H9 (cell line): ENCODE data around the gene POLD3. TPM values are rescaled to one million over a fixed set of nuclear protein-coding genes. Genes with fewer than 3 reads are reported as not detected.

ENCODE experiments used
- DNase-seq: peaks from one replicate; pipeline ENCODE4 v3.0.0-alpha.2; 2017
- H2AFZ ChIP-seq: one replicate; pipeline ENCODE4 v1.6.1; 2013; ENCODE audit warnings: mild to moderate bottlenecking, low read length, control low read depth, moderate library complexity
- H2AK5ac ChIP-seq: 2 replicates; pipeline ENCODE4 v1.6.1; 2013; ENCODE audit warnings: low read length, control low read depth, mixed read lengths; ENCODE audit not compliant: insufficient read length
- H2BK120ac ChIP-seq: one replicate; pipeline ENCODE4 v1.6.1; 2013; ENCODE audit warnings: low read depth, mild to moderate bottlenecking, low read length, control low read depth, inconsistent platforms; ENCODE audit not compliant: poor library complexity, severe bottlenecking
- H2BK12ac ChIP-seq: 2 replicates; pipeline ENCODE4 v1.6.1; 2013; ENCODE audit warnings: low read length, control low read depth, mixed read lengths, low read depth; ENCODE audit not compliant: insufficient read length
- H2BK15ac ChIP-seq: 2 replicates; pipeline ENCODE4 v1.6.1; 2013; ENCODE audit warnings: low read depth, low read length, control low read depth
- H2BK20ac ChIP-seq: one replicate; pipeline ENCODE4 v1.6.1; 2013; ENCODE audit warnings: low read depth, mild to moderate bottlenecking, low read length, control low read depth, inconsistent platforms; ENCODE audit not compliant: poor library complexity, severe bottlenecking
- H2BK5ac ChIP-seq: 2 replicates; pipeline ENCODE4 v1.6.1; 2013; ENCODE audit warnings: low read length, control low read depth, mixed read lengths; ENCODE audit not compliant: insufficient read length
- H3K14ac ChIP-seq: 2 replicates; pipeline ENCODE4 v1.6.1; 2013; ENCODE audit warnings: low read length, control low read depth; ENCODE audit not compliant: insufficient read depth
- H3K18ac ChIP-seq: 2 replicates; pipeline ENCODE4 v1.6.1; 2013; ENCODE audit warnings: low read depth, mild to moderate bottlenecking, mixed read lengths, low read length, control low read depth; ENCODE audit not compliant: insufficient read length
- H3K23ac ChIP-seq: 2 replicates; pipeline ENCODE4 v1.6.1; 2013; ENCODE audit warnings: low read length, control low read depth, mixed read lengths, low read depth; ENCODE audit not compliant: insufficient read length
- H3K23me2 ChIP-seq: 2 replicates; pipeline ENCODE4 v1.6.1; 2013; ENCODE audit warnings: low read depth, mild to moderate bottlenecking, mixed read lengths, low read length, control low read depth; ENCODE audit not compliant: insufficient read length, poor library complexity, severe bottlenecking
- H3K27ac ChIP-seq: 2 replicates; pipeline ENCODE4 v1.5.1; 2013; ENCODE audit warnings: low read length, control low read depth, mixed read lengths, low read depth; ENCODE audit not compliant: insufficient read length
- H3K27me3 ChIP-seq: 2 replicates; pipeline ENCODE4 v1.6.1; 2013; ENCODE audit warnings: low read length, control low read depth, inconsistent platforms; ENCODE audit not compliant: insufficient read depth
- H3K4ac ChIP-seq: 2 replicates; pipeline ENCODE4 v1.6.1; 2013; ENCODE audit warnings: low read depth, mild to moderate bottlenecking, control low read depth, inconsistent platforms, low read length, moderate library complexity
- H3K4me1 ChIP-seq: 2 replicates; pipeline ENCODE4 v1.6.1; 2013; ENCODE audit warnings: low read length, control low read depth, inconsistent platforms; ENCODE audit not compliant: insufficient read depth
- H3K4me2 ChIP-seq: 2 replicates; pipeline ENCODE4 v1.6.1; 2013; ENCODE audit warnings: low read length, control low read depth, mixed read lengths; ENCODE audit not compliant: insufficient read length, insufficient read depth
- H3K56ac ChIP-seq: 2 replicates; pipeline ENCODE4 v1.6.1; 2013; ENCODE audit warnings: low read depth, mild to moderate bottlenecking, mixed read lengths, low read length, control low read depth; ENCODE audit not compliant: insufficient read length
- H3K79me1 ChIP-seq: 2 replicates; pipeline ENCODE4 v1.6.1; 2013; ENCODE audit warnings: low read depth, mild to moderate bottlenecking, moderate library complexity, low read length, control low read depth, inconsistent platforms; ENCODE audit not compliant: insufficient read depth, poor library complexity, severe bottlenecking
- H3K79me2 ChIP-seq: 2 replicates; pipeline ENCODE4 v1.6.1; 2013; ENCODE audit warnings: low read length, control low read depth, inconsistent platforms; ENCODE audit not compliant: insufficient read depth
- H3K9ac ChIP-seq: 2 replicates; pipeline ENCODE4 v1.6.1; 2013; ENCODE audit warnings: low read length, control low read depth, mixed read lengths; ENCODE audit not compliant: insufficient read length; ENCODE audit errors: extremely low read depth
- H3K9me3 ChIP-seq: one replicate; pipeline ENCODE4 v1.6.1; 2013; ENCODE audit warnings: low read depth, low read length, inconsistent platforms; ENCODE audit not compliant: control insufficient read depth
- H3T11ph ChIP-seq: one replicate; pipeline ENCODE4 v1.6.1; 2013; ENCODE audit warnings: mild to moderate bottlenecking, low read length, control low read depth, inconsistent platforms
- H4K20me1 ChIP-seq: one replicate; pipeline ENCODE4 v1.6.1; 2013; ENCODE audit not compliant: control insufficient read depth, insufficient read length, insufficient read depth
- H4K5ac ChIP-seq: 2 replicates; pipeline ENCODE4 v1.6.1; 2013; ENCODE audit warnings: low read depth, mild to moderate bottlenecking, mixed read lengths, low read length, control low read depth; ENCODE audit not compliant: insufficient read length
- H4K8ac ChIP-seq: replicated peaks from 2 replicates; pipeline ENCODE4 v1.6.1; 2013; ENCODE audit warnings: low read length, control low read depth, mixed read lengths, low read depth; ENCODE audit not compliant: insufficient read length
- H4K91ac ChIP-seq: 2 replicates; pipeline ENCODE4 v1.6.1; 2013; ENCODE audit warnings: low read depth, mild to moderate bottlenecking, moderate library complexity, mixed read lengths, low read length, control low read depth; ENCODE audit not compliant: insufficient read length
- H3K27ac Mint-ChIP-seq, 3 experiments: 2 replicates in 2 of 3; 3 replicates in 1 of 3; pipeline ENCODE4 v1.8.0; 2020 to 2021; ENCODE audit warnings: mixed read lengths in 3 of 3, mild to moderate bottlenecking in 1 of 3, moderate library complexity in 1 of 3
- H3K27me3 Mint-ChIP-seq: 2 replicates; pipeline ENCODE4 v1.8.0; 2021; ENCODE audit warnings: low read depth, mild to moderate bottlenecking, moderate library complexity, mixed read lengths
- H3K36me3 Mint-ChIP-seq, 3 experiments: 2 replicates in 2 of 3; 3 replicates in 1 of 3; pipeline ENCODE4 v1.8.0; 2020 to 2021; ENCODE audit warnings: low read depth in 3 of 3, mixed read lengths in 3 of 3; ENCODE audit not compliant: insufficient read depth in 1 of 3
- H3K4me1 Mint-ChIP-seq, 2 experiments: 2 replicates each; pipeline ENCODE4 v1.8.0; 2020; ENCODE audit warnings: mixed read lengths in 2 of 2
- H3K4me3 Mint-ChIP-seq, 2 experiments: 2 replicates in 1 of 2; 3 replicates in 1 of 2; pipeline ENCODE4 v1.8.0; 2020 to 2021; ENCODE audit warnings: mild to moderate bottlenecking in 2 of 2, mixed read lengths in 2 of 2, moderate library complexity in 1 of 2
- H3K9me3 Mint-ChIP-seq, 2 experiments: 2 replicates in 1 of 2; 3 replicates in 1 of 2; pipeline ENCODE4 v1.8.0; 2020; ENCODE audit warnings: mild to moderate bottlenecking in 2 of 2, mixed read lengths in 2 of 2, moderate library complexity in 1 of 2
- CTCF ChIP-seq: fragments of 200-600 bp; sonication (generic); conservative IDR thresholded peaks from 3 replicates; pipeline ENCODE4 v1.8.0; 2021; ENCODE audit warnings: antibody characterized with exemption, mild to moderate bottlenecking
- whole genome bisulfite sequencing: extraction: QIAGEN DNeasy Blood & Tissue Kit; methylation state at CpG from one replicate; pipeline ENCODE4 v1.1.7; 2013; ENCODE audit warnings: missing lambda C conversion rate, low lambda C conversion rate, mixed read lengths; ENCODE audit not compliant: insufficient read length; ENCODE audit errors: extremely low coverage; 5-methylcytosine and 5-hydroxymethylcytosine counted together
- total RNA-seq: library from RNA; stranded (reverse); gene quantifications from 2 replicates; pipeline ENCODE4 v1.2.1, GENCODE V29; 2021

The POLD3 gene
- total RNA-seq, 1 experiment from 2014 or later = 34.1 TPM

GRCh38 chr11:74648894-74649293, 56.5 kb downstream of the POLD3 start:
- Histone ChIP-seq H3K56ac (no peak overlapping the region), H2BK20ac (no peak overlapping the region), H3K79me1 (no peaks in the 10 kb centered on the region), H3K9me3 (no peaks in the 10 kb centered on the region), H3K4ac (no peak overlapping the region), H4K91ac (no peak overlapping the region), H2AFZ (no peak overlapping the region), H3K23ac (no peak overlapping the region), H3K79me2 (no peaks in the 10 kb centered on the region), H2BK12ac (no peak overlapping the region), H3K27me3 (no peaks in the 10 kb centered on the region), H4K5ac (no peak overlapping the region), H3K4me1 (no peaks in the 10 kb centered on the region), H3K9ac (no peak overlapping the region), H4K20me1 (no peaks in the 10 kb centered on the region), H3K18ac (no peak overlapping the region), H2AK5ac (no peak overlapping the region), H2BK5ac (no peak overlapping the region), H4K8ac (no peak overlapping the region), H2BK120ac (no peak overlapping the region), H3K4me2 (no peak overlapping the region), H3K14ac (no peak overlapping the region), H2BK15ac (no peak overlapping the region), H3K23me2 (no peaks in the 10 kb centered on the region), H3T11ph (no peak overlapping the region), H3K27ac (no peak overlapping the region)
- H3K4me1 Mint-ChIP-seq = peaks cover 8% of the 10 kb centered on the region in 2 experiments
- peaks cover 0 to 4% of the 10 kb centered on the region in 2 experiments; a peak in 2 of 5 replicates for H3K9me3 Mint-ChIP-seq
- no peak overlapping the region; a peak in 2 of 7 replicates for H3K27ac Mint-ChIP-seq
- TF ChIP-seq CTCF = no peak
- no peak overlapping the region for H3K4me3 Mint-ChIP-seq
- WGBS = 100% methylated on average over 1 of the region's 4 CpGs
- no peak for DNase-seq
- peaks cover 9 to 23% (median 18%) of the 10 kb centered on the region in 3 experiments; a peak in 6 of 7 replicates for H3K36me3 Mint-ChIP-seq
- no peaks in the 10 kb centered on the region for H3K27me3 Mint-ChIP-seq
